ENCODE measurements around the gene GABRE.

- TF ChIP-seq POLR2AphosphoS5 (IDR thresholded peaks at IDR 0.05; ENCODE audit: low read depth, low read length) (no peak), REST (IDR thresholded peaks at IDR 0.05; ENCODE audit: insufficient read depth in 1 of 2, low read depth in 2 of 2, low read length in 2 of 2) (no peak), TAF1 (IDR thresholded peaks at IDR 0.05; ENCODE audit: borderline replicate concordance, insufficient read depth, low read length) (no peak)
Observed at GRCh38 chrX:151970027-151970426, 4.4 kb downstream of the GABRE start.

Data from PFSK-1 (cell line).